H9 (cell line): ENCODE data around the gene WRAP73. TPM values are rescaled to one million over a fixed set of nuclear protein-coding genes. Genes with fewer than 3 reads are reported as not detected.

Experiments
- DNase-seq: peaks from one replicate; pipeline ENCODE4 v3.0.0-alpha.2; 2017
- H2AFZ ChIP-seq: one replicate; pipeline ENCODE4 v1.6.1; 2013; ENCODE audit warnings: mild to moderate bottlenecking, low read length, control low read depth, moderate library complexity
- H2AK5ac ChIP-seq: 2 replicates; pipeline ENCODE4 v1.6.1; 2013; ENCODE audit warnings: low read length, control low read depth, mixed read lengths; ENCODE audit not compliant: insufficient read length
- H2BK120ac ChIP-seq: one replicate; pipeline ENCODE4 v1.6.1; 2013; ENCODE audit warnings: low read depth, mild to moderate bottlenecking, low read length, control low read depth, inconsistent platforms; ENCODE audit not compliant: poor library complexity, severe bottlenecking
- H2BK12ac ChIP-seq: 2 replicates; pipeline ENCODE4 v1.6.1; 2013; ENCODE audit warnings: low read length, control low read depth, mixed read lengths, low read depth; ENCODE audit not compliant: insufficient read length
- H2BK15ac ChIP-seq: 2 replicates; pipeline ENCODE4 v1.6.1; 2013; ENCODE audit warnings: low read depth, low read length, control low read depth
- H2BK20ac ChIP-seq: one replicate; pipeline ENCODE4 v1.6.1; 2013; ENCODE audit warnings: low read depth, mild to moderate bottlenecking, low read length, control low read depth, inconsistent platforms; ENCODE audit not compliant: poor library complexity, severe bottlenecking
- H2BK5ac ChIP-seq: 2 replicates; pipeline ENCODE4 v1.6.1; 2013; ENCODE audit warnings: low read length, control low read depth, mixed read lengths; ENCODE audit not compliant: insufficient read length
- H3K14ac ChIP-seq: 2 replicates; pipeline ENCODE4 v1.6.1; 2013; ENCODE audit warnings: low read length, control low read depth; ENCODE audit not compliant: insufficient read depth
- H3K18ac ChIP-seq: 2 replicates; pipeline ENCODE4 v1.6.1; 2013; ENCODE audit warnings: low read depth, mild to moderate bottlenecking, mixed read lengths, low read length, control low read depth; ENCODE audit not compliant: insufficient read length
- H3K23ac ChIP-seq: 2 replicates; pipeline ENCODE4 v1.6.1; 2013; ENCODE audit warnings: low read length, control low read depth, mixed read lengths, low read depth; ENCODE audit not compliant: insufficient read length
- H3K23me2 ChIP-seq: 2 replicates; pipeline ENCODE4 v1.6.1; 2013; ENCODE audit warnings: low read depth, mild to moderate bottlenecking, mixed read lengths, low read length, control low read depth; ENCODE audit not compliant: insufficient read length, poor library complexity, severe bottlenecking
- H3K27ac ChIP-seq: 2 replicates; pipeline ENCODE4 v1.5.1; 2013; ENCODE audit warnings: low read length, control low read depth, mixed read lengths, low read depth; ENCODE audit not compliant: insufficient read length
- H3K27me3 ChIP-seq: 2 replicates; pipeline ENCODE4 v1.6.1; 2013; ENCODE audit warnings: low read length, control low read depth, inconsistent platforms; ENCODE audit not compliant: insufficient read depth
- H3K4ac ChIP-seq: 2 replicates; pipeline ENCODE4 v1.6.1; 2013; ENCODE audit warnings: low read depth, mild to moderate bottlenecking, control low read depth, inconsistent platforms, low read length, moderate library complexity
- H3K4me1 ChIP-seq: 2 replicates; pipeline ENCODE4 v1.6.1; 2013; ENCODE audit warnings: low read length, control low read depth, inconsistent platforms; ENCODE audit not compliant: insufficient read depth
- H3K4me2 ChIP-seq: 2 replicates; pipeline ENCODE4 v1.6.1; 2013; ENCODE audit warnings: low read length, control low read depth, mixed read lengths; ENCODE audit not compliant: insufficient read length, insufficient read depth
- H3K56ac ChIP-seq: 2 replicates; pipeline ENCODE4 v1.6.1; 2013; ENCODE audit warnings: low read depth, mild to moderate bottlenecking, mixed read lengths, low read length, control low read depth; ENCODE audit not compliant: insufficient read length
- H3K79me1 ChIP-seq: 2 replicates; pipeline ENCODE4 v1.6.1; 2013; ENCODE audit warnings: low read depth, mild to moderate bottlenecking, moderate library complexity, low read length, control low read depth, inconsistent platforms; ENCODE audit not compliant: insufficient read depth, poor library complexity, severe bottlenecking
- H3K79me2 ChIP-seq: 2 replicates; pipeline ENCODE4 v1.6.1; 2013; ENCODE audit warnings: low read length, control low read depth, inconsistent platforms; ENCODE audit not compliant: insufficient read depth
- H3K9ac ChIP-seq: 2 replicates; pipeline ENCODE4 v1.6.1; 2013; ENCODE audit warnings: low read length, control low read depth, mixed read lengths; ENCODE audit not compliant: insufficient read length; ENCODE audit errors: extremely low read depth
- H3K9me3 ChIP-seq: one replicate; pipeline ENCODE4 v1.6.1; 2013; ENCODE audit warnings: low read depth, low read length, inconsistent platforms; ENCODE audit not compliant: control insufficient read depth
- H3T11ph ChIP-seq: one replicate; pipeline ENCODE4 v1.6.1; 2013; ENCODE audit warnings: mild to moderate bottlenecking, low read length, control low read depth, inconsistent platforms
- H4K20me1 ChIP-seq: one replicate; pipeline ENCODE4 v1.6.1; 2013; ENCODE audit not compliant: control insufficient read depth, insufficient read length, insufficient read depth
- H4K5ac ChIP-seq: 2 replicates; pipeline ENCODE4 v1.6.1; 2013; ENCODE audit warnings: low read depth, mild to moderate bottlenecking, mixed read lengths, low read length, control low read depth; ENCODE audit not compliant: insufficient read length
- H4K8ac ChIP-seq: replicated peaks from 2 replicates; pipeline ENCODE4 v1.6.1; 2013; ENCODE audit warnings: low read length, control low read depth, mixed read lengths, low read depth; ENCODE audit not compliant: insufficient read length
- H4K91ac ChIP-seq: 2 replicates; pipeline ENCODE4 v1.6.1; 2013; ENCODE audit warnings: low read depth, mild to moderate bottlenecking, moderate library complexity, mixed read lengths, low read length, control low read depth; ENCODE audit not compliant: insufficient read length
- H3K27ac Mint-ChIP-seq, 3 experiments: 2 replicates in 2 of 3; 3 replicates in 1 of 3; pipeline ENCODE4 v1.8.0; 2020 to 2021; ENCODE audit warnings: mixed read lengths in 3 of 3, mild to moderate bottlenecking in 1 of 3, moderate library complexity in 1 of 3
- H3K27me3 Mint-ChIP-seq: 2 replicates; pipeline ENCODE4 v1.8.0; 2021; ENCODE audit warnings: low read depth, mild to moderate bottlenecking, moderate library complexity, mixed read lengths
- H3K36me3 Mint-ChIP-seq, 3 experiments: 2 replicates in 2 of 3; 3 replicates in 1 of 3; pipeline ENCODE4 v1.8.0; 2020 to 2021; ENCODE audit warnings: low read depth in 3 of 3, mixed read lengths in 3 of 3; ENCODE audit not compliant: insufficient read depth in 1 of 3
- H3K4me1 Mint-ChIP-seq, 2 experiments: 2 replicates each; pipeline ENCODE4 v1.8.0; 2020; ENCODE audit warnings: mixed read lengths in 2 of 2
- H3K4me3 Mint-ChIP-seq, 2 experiments: 2 replicates in 1 of 2; 3 replicates in 1 of 2; pipeline ENCODE4 v1.8.0; 2020 to 2021; ENCODE audit warnings: mild to moderate bottlenecking in 2 of 2, mixed read lengths in 2 of 2, moderate library complexity in 1 of 2
- H3K9me3 Mint-ChIP-seq, 2 experiments: 2 replicates in 1 of 2; 3 replicates in 1 of 2; pipeline ENCODE4 v1.8.0; 2020; ENCODE audit warnings: mild to moderate bottlenecking in 2 of 2, mixed read lengths in 2 of 2, moderate library complexity in 1 of 2
- CTCF ChIP-seq: fragments of 200-600 bp; sonication (generic); conservative IDR thresholded peaks from 3 replicates; pipeline ENCODE4 v1.8.0; 2021; ENCODE audit warnings: antibody characterized with exemption, mild to moderate bottlenecking
- WGBS: extraction: QIAGEN DNeasy Blood & Tissue Kit; methylation state at CpG from one replicate; pipeline ENCODE4 v1.1.7; 2013; ENCODE audit warnings: missing lambda C conversion rate, low lambda C conversion rate, mixed read lengths; ENCODE audit not compliant: insufficient read length; ENCODE audit errors: extremely low coverage; 5-methylcytosine and 5-hydroxymethylcytosine counted together
- total RNA-seq: library from RNA; stranded (reverse); gene quantifications from 2 replicates; pipeline ENCODE4 v1.2.1, GENCODE V29; 2021

Gene WRAP73
- total RNA-seq, 1 experiment from 2014 or later = 28.4 TPM

- Histone ChIP-seq H3K4me2 (no peak overlapping the region), H2BK120ac (no peak overlapping the region), H3K18ac (no peak overlapping the region), H3K4me1 (no peaks in the 10 kb centered on the region), H2BK20ac (no peak overlapping the region), H3K56ac (no peak overlapping the region), H4K91ac (no peak overlapping the region), H2AK5ac (no peak overlapping the region), H3K4ac (no peak overlapping the region), H3K79me1 (no peaks in the 10 kb centered on the region), H4K20me1 (no peaks in the 10 kb centered on the region), H3K79me2 (no peaks in the 10 kb centered on the region), H2AFZ (no peak overlapping the region), H3T11ph (no peak overlapping the region), H3K14ac (no peak overlapping the region), H3K27ac (no peak overlapping the region), H4K8ac (no peak overlapping the region), H3K9ac (no peak overlapping the region), H3K27me3 (peaks cover 24% of the 10 kb centered on the region), H3K23ac (no peak overlapping the region), H2BK15ac (no peak overlapping the region), H3K23me2 (peaks cover 5% of the 10 kb centered on the region), H2BK12ac (no peak overlapping the region), H3K9me3 (no peaks in the 10 kb centered on the region), H2BK5ac (no peak overlapping the region), H4K5ac (no peak overlapping the region)
- no peak for TF ChIP-seq CTCF
- Mint-ChIP-seq H3K4me1 (peaks cover 17 to 21% of the 10 kb centered on the region in 2 experiments), H3K36me3 (no peaks in the 10 kb centered on the region), H3K27ac (no peak overlapping the region), H3K27me3 (peaks cover 76% of the 10 kb centered on the region), H3K4me3 (no peak overlapping the region), H3K9me3 (peaks cover 0 to 2% of the 10 kb centered on the region in 2 experiments; a peak in 1 of 5 replicates)
- no CpG with 5 or more reads among the region's 6 CpGs for WGBS
- DNase-seq = no peak
Measured at GRCh38 chr1:3657096-3657475, 7.2 kb upstream of the WRAP73 start.
